Measurements from ENCODE around the gene PCNX1. TPM values are rescaled to one million over a fixed set of nuclear protein-coding genes. Genes with fewer than 3 reads are reported as not detected.

Gene PCNX1
- total and polyA plus RNA-seq, 9 of the 15 experiments (the other 6 are each of a cell fraction or from before 2014, with no cell fraction given), result 0.30 to 4.5 (median 2.3) TPM

GRCh38 chr14:70982200-70982599, 74.9 kb downstream of the PCNX1 start:
- FAIRE-seq, result no peak

DNA sequence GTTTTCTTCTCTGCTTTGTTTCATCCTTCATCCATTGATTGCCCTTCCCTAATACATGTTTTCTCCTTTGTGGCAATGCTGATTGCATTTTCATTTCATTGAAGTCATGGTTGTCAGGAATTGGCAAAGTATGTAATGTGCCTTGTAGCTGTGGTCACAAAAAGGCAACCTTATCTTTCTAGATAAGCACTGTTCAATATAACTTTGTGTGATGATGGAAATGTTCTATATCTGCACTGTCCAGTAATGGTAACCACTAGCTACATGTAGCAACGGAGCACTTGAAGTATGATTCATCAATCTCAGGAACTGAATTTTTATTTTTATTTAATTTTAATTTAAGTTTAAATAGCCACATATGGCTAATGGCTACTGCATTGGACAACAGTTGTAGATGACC, 79.8 kb downstream of the PCNX1 start:
- POLR2A ChIA-PET, result no interaction called here
- TF ChIP-seq NFYB (IDR thresholded peaks at IDR 0.05; ENCODE audit: extremely low read depth, insufficient read length) (no peak), TAL1 (IDR thresholded peaks at IDR 0.05) (peak; percentile 51), ZNF282 (CRISPR knock-in tag; IDR thresholded peaks at IDR 0.05) (no peak), PBX2 (CRISPR knock-in tag; IDR thresholded peaks at IDR 0.05; ENCODE audit: low read depth) (no peak), PBX2 (tag; conservative IDR thresholded peaks at IDR 0.05; ENCODE audit: low read depth) (peak; percentile 42; the same call in 1 of the 2 replicates), RFX1 (IDR thresholded peaks at IDR 0.05) (peak; percentile 47)
- TF ChIP-seq, protein P1, sequence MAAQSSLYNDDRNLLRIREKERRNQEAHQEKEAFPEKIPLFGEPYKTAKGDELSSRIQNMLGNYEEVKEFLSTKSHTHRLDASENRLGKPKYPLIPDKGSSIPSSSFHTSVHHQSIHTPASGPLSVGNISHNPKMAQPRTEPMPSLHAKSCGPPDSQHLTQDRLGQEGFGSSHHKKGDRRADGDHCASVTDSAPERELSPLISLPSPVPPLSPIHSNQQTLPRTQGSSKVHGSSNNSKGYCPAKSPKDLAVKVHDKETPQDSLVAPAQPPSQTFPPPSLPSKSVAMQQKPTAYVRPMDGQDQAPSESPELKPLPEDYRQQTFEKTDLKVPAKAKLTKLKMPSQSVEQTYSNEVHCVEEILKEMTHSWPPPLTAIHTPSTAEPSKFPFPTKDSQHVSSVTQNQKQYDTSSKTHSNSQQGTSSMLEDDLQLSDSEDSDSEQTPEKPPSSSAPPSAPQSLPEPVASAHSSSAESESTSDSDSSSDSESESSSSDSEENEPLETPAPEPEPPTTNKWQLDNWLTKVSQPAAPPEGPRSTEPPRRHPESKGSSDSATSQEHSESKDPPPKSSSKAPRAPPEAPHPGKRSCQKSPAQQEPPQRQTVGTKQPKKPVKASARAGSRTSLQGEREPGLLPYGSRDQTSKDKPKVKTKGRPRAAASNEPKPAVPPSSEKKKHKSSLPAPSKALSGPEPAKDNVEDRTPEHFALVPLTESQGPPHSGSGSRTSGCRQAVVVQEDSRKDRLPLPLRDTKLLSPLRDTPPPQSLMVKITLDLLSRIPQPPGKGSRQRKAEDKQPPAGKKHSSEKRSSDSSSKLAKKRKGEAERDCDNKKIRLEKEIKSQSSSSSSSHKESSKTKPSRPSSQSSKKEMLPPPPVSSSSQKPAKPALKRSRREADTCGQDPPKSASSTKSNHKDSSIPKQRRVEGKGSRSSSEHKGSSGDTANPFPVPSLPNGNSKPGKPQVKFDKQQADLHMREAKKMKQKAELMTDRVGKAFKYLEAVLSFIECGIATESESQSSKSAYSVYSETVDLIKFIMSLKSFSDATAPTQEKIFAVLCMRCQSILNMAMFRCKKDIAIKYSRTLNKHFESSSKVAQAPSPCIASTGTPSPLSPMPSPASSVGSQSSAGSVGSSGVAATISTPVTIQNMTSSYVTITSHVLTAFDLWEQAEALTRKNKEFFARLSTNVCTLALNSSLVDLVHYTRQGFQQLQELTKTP (IDR thresholded peaks at IDR 0.05; ENCODE audit: low read depth in 1 of 2, partially characterized antibody in 2 of 2), result no peak

More at GRCh38 chr14:70982200-70982599, 74.9 kb downstream of the PCNX1 start:
- no peaks in the 10 kb centered on the region; a peak in 1 of 5 replicates for H3K4me1 ChIP-seq (replicated peaks in 1 of 2; ENCODE audit: control insufficient read depth in 2 of 2, insufficient read depth in 2 of 2, low read length in 2 of 2)
- H3K9me1 ChIP-seq (ENCODE audit: control insufficient read depth, insufficient read depth, low read length), result no peaks in the 10 kb centered on the region
- H3K9ac ChIP-seq (ENCODE audit: insufficient read depth in 1 of 2, low read depth in 2 of 2, low read length in 2 of 2), result no peak overlapping the region
- no peak overlapping the region for H2AFZ ChIP-seq (ENCODE audit: low read depth, low read length)
- no peak overlapping the region for H3K4me2 ChIP-seq (ENCODE audit: insufficient read depth, low read length)
- no peak overlapping the region for H3K4me3 ChIP-seq
- in situ Hi-C loops (cut with MboI), result no loop called here
- H4K20me1 ChIP-seq (replicated peaks; ENCODE audit: control insufficient read depth, insufficient read depth, low read length), result no peaks in the 10 kb centered on the region
- CTCF ChIA-PET (ENCODE audit: low intra/inter-chr PET ratio), result no interaction called here
- H3K9me3 ChIP-seq (replicated peaks; ENCODE audit: control insufficient read depth, insufficient read depth, low read depth, low read length), result no peaks in the 10 kb centered on the region
- H3K27ac ChIP-seq (ENCODE audit: extremely low read depth, low read depth, low read length), result no peak overlapping the region
- POLR2A ChIA-PET, result no interaction called here
- WGBS (ENCODE audit: insufficient coverage, low coverage, missing lambda C conversion rate), result 0% methylated on average over 1 of the region's 1 CpG
- no peaks in the 10 kb centered on the region for H3K27me3 ChIP-seq (ENCODE audit: control insufficient read depth in 2 of 2, insufficient read depth in 2 of 2, low read length in 2 of 2)
- no TSS peak for BruUV-seq (replicated peaks)
- DNase-seq (ENCODE audit: extremely low read depth in 1 of 4, low spot score in 3 of 4) (no peak), ATAC-seq (no peak)
- H3K79me2 ChIP-seq (ENCODE audit: control insufficient read depth, insufficient read depth, low read length), result no peaks in the 10 kb centered on the region
- H3K36me3 ChIP-seq (ENCODE audit: control insufficient read depth, insufficient read depth, low read length), result no peaks in the 10 kb centered on the region
- TF ChIP-seq HDAC6 (IDR thresholded peaks at IDR 0.05; ENCODE audit: low read depth, low read length), result no peak
- no peak for TF ChIP-seq ETV6 (IDR thresholded peaks at IDR 0.05; ENCODE audit: borderline replicate concordance in 1 of 2, low read depth in 2 of 2, low read length in 1 of 2)
- TF ChIP-seq ETV6 (CRISPR knock-in tag; IDR thresholded peaks at IDR 0.05; ENCODE audit: borderline replicate concordance), result no peak
- no peak for TF ChIP-seq CC2D1A (IDR thresholded peaks at IDR 0.05)
- TF ChIP-seq POLR2B (IDR thresholded peaks at IDR 0.05; ENCODE audit: low read depth, partially characterized antibody), result no peak
- no peak for TF ChIP-seq PTTG1 (tag; IDR thresholded peaks at IDR 0.05; ENCODE audit: low read depth)
- no peak for TF ChIP-seq THRAP3 (IDR thresholded peaks at IDR 0.05; ENCODE audit: borderline replicate concordance)
- no peak for TF ChIP-seq TRIM24 (IDR thresholded peaks at IDR 0.05)
- TF ChIP-seq ZKSCAN1 (IDR thresholded peaks at IDR 0.05; ENCODE audit: low read depth, low read length), result no peak
- intact Hi-C loops (cut with micrococcal nuclease), result no loop called here

More for the DNA sequence above, 79.8 kb downstream of the PCNX1 start:
- FAIRE-seq (no peak), DNase-seq (ENCODE audit: extremely low read depth in 1 of 4, low spot score in 3 of 4) (peak in 1 of 4 experiments; percentile 2), ATAC-seq (no peak)
- H3K27me3 ChIP-seq (ENCODE audit: control insufficient read depth in 2 of 2, insufficient read depth in 2 of 2, low read length in 2 of 2), result no peaks in the 10 kb centered on the region
- H3K36me3 ChIP-seq (ENCODE audit: control insufficient read depth, insufficient read depth, low read length), result no peaks in the 10 kb centered on the region
- no peaks in the 10 kb centered on the region for H3K9me1 ChIP-seq (ENCODE audit: control insufficient read depth, insufficient read depth, low read length)
- intact Hi-C loops (cut with micrococcal nuclease) (no loop called here), in situ Hi-C loops (cut with MboI) (no loop called here)
- no peaks in the 10 kb centered on the region for H3K79me2 ChIP-seq (ENCODE audit: control insufficient read depth, insufficient read depth, low read length)
- 0% methylated on average over 1 of the region's 1 CpG for WGBS (ENCODE audit: insufficient coverage, low coverage, missing lambda C conversion rate)
- no peak overlapping the region for H3K9ac ChIP-seq (ENCODE audit: insufficient read depth in 1 of 2, low read depth in 2 of 2, low read length in 2 of 2)
- no peak overlapping the region for H3K27ac ChIP-seq (ENCODE audit: extremely low read depth, low read depth, low read length)
- H3K9me3 ChIP-seq (replicated peaks; ENCODE audit: control insufficient read depth, insufficient read depth, low read depth, low read length), result no peaks in the 10 kb centered on the region
- CTCF ChIA-PET (ENCODE audit: low intra/inter-chr PET ratio), result no interaction called here
- no peak overlapping the region for H2AFZ ChIP-seq (ENCODE audit: low read depth, low read length)
- no peak overlapping the region for H3K4me3 ChIP-seq
- peaks cover 0 to 3% of the 10 kb centered on the region in 2 experiments; a peak in 2 of 5 replicates for H3K4me1 ChIP-seq (replicated peaks in 1 of 2; ENCODE audit: control insufficient read depth in 2 of 2, insufficient read depth in 2 of 2, low read length in 2 of 2)
- no peak overlapping the region for H3K4me2 ChIP-seq (ENCODE audit: insufficient read depth, low read length)
- BruUV-seq (replicated peaks), result no TSS peak
- H4K20me1 ChIP-seq (replicated peaks; ENCODE audit: control insufficient read depth, insufficient read depth, low read length), result no peaks in the 10 kb centered on the region
